Erythroblast (primary cell): Measurements from ENCODE around the gene ZNF814.
"Not testable (repeated sequence)": the region's sequence is repeated elsewhere in the genome, so short reads cannot be mapped to it uniquely, and the experiment has no call there.

Experiments
- DNase-seq, 2 experiments: peaks; one replicate each; lab custom pipeline; 2025; lab: John Stamatoyannopoulos, UW
- GATA1 ChIP-seq: IDR thresholded peaks from 2 replicates; pipeline ENCODE4 v1.6.1; 2011; ENCODE audit warnings: low read depth, mild to moderate bottlenecking, control low read depth, low read length, moderate library complexity
- POLR2A ChIP-seq: IDR thresholded peaks from 2 replicates; pipeline ENCODE4 v1.6.1; 2011; ENCODE audit warnings: mild to moderate bottlenecking, low read length

The ZNF814 gene

GRCh38 chr19:57815247-57816075, 73.4 kb downstream of the ZNF814 start:
- DNase-seq, result no peak
- TF ChIP-seq POLR2A (no peak), GATA1 (no peak)

DNA sequence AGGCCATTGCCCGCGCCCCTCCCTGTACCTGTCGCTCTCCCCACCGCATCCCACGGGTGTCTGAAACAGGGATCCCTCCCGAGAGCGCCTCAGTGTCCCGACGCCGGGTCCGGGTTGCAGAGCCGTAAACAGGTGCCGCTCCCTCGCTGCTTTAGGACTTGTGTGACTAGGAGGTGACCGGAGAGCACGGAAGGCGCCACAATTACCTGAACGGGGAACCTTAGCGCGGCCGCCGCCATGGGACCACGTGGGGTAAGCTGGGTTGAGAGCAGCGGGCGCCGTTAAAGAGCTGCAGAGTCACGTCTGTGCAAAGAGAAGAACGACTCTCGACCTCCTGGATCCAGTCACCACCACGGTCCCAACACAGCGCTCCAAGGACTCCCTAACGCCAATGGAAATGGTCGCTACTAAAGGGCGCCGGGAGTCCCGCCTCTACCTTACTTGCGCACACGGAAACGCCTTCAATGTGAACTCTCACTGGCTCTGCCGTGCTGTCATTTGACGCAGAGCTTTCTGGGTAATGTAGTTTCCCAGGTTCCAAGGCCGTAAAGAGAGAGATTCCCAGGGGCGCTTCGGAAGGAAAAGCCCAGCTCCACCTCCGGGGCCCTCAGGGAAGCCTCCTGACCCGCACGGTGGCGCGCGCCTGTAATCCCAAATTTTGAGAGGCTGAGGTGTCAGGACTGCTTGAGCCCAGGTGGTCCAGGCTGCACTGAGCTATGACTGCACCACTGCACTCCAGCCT, 74.2 kb downstream of the ZNF814 start, which contains the start of gene ZNF552:
Gene ZNF552, minus strand, starts transcription at position 409 of the 742 bp plus-strand sequence. Its CDS starts 170 bp downstream, at position 239.
- peak; percentile 91 to 92 for DNase-seq
- TF ChIP-seq GATA1 (no peak), POLR2A (peak; percentile 88)

DNA sequence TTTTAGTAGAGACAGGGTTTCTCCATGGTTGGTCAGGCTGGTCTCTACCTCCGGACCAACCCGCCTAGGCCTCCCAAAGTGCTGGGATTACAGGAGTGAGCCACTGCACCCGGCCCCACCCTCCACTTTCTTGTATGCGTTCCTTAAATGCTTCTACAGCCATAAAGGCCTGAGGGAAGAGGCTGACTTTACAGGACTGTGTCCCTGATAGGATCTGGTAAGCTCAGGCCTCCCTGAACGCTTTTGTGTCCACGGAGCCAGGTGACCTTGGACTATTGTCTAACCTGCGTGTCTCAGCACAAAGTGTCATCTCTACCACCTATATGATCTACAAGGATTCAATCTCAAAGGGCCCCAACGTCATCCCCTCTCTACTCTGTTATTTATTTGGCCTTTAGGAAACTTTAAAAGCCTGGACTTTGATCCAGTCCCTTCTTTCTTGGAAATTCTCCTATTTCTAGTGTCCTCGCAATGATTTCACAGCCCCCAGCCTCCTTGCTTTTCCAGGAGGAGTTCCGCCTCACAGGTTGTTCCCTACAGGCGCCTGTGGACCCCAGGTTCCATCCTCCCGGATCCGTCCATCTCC, 74.8 kb downstream of the ZNF814 start:
- TF ChIP-seq POLR2A (no peak), GATA1 (no peak)
- peak; percentile 17 to 23 for DNase-seq

DNA sequence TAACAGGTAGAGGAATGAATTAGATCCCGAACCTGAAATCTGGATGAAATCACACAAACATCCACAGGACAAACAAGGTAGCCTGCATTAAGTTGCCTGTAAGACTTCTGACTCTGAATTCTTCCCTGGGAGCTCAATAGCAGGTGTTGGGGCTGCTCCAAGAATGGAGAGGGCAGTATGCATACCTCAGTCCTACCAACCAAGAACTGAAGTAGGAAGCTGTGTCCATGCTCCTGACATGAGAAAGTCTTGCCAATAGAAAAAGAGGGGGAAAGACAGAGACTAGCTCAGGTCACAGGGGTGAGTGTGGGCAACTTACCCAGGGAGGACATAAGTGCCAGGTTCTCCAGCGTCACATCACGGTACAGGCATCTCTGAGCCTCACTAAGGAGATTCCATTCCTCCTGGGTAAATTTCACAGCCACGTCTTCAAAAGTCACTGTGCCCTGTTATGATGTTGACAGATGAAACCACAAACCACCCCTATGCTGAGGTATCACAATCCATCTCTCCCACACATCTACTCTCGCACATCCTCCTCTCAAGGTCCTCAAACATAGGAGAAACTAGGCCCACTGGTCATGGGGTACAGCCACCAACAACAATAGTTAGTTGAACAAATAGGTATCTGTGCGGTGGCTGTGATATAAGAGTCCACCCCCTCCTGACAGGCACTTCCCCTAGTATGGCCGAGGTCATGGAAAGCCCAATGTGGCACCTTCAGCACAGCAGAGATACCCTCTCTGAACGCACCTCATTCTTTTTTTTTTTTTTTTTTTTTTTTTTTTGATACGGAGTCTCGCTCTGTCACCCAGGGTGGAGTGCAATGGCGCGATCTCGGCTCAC, 75.6 kb downstream of the ZNF814 start:
- not testable (repeated sequence) for DNase-seq

GRCh38 chr19:57812226-57812625, 76.6 kb downstream of the ZNF814 start:
- no peak for DNase-seq
- TF ChIP-seq POLR2A (no peak), GATA1 (no peak)

GRCh38 chr19:57810410-57811295, 78.2 kb downstream of the ZNF814 start:
- not testable (repeated sequence) for DNase-seq

- TF ChIP-seq POLR2A, result no peak
- TF ChIP-seq GATA1, result no peak
- DNase-seq, result no peak
These were observed 81.3 kb downstream of the ZNF814 start for GRCh38 chr19:57807541-57807940.

DNA sequence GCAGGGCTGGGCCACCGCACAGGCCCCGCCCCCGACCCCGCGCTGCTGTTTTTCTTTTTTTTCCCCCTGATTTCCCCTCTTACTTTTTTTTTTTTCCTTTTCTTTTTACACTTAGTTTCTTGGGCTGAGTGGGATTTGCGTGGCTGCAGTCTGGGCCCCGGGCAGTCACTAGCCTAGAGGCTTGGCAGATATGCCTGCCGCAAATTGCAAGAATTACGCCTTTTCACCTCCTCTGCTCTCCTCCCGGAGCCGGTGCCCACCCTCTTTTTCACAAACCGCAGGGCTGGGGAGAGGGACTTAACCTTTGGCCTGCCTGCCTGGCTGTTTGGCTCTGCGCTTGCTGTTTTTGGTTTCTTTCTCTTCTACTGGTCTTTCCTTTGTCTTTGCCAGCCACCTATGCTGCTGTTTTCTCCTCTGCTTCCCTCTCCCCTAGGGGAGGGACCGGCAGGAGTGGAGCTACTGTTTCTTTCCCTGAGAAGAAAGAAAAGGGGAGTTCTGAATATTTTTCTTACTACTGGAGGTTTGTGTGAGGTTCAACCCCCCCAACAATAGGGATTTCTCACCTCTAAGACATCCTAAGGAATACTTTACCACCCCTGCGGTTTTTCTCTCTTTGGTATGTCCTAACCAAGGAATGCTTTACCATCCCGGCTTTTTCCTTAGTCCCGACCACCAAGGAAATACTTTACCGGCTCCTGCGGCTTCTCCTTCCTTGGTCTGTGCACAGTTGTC, 85.1 kb downstream of the ZNF814 start:
- no peak for TF ChIP-seq GATA1
- no peak for TF ChIP-seq POLR2A
- peak; percentile 64 to 66 for DNase-seq

- no peak for DNase-seq
These were observed 85.6 kb downstream of the ZNF814 start for GRCh38 chr19:57803265-57803593.

GRCh38 chr19:57802269-57802668, 86.6 kb downstream of the ZNF814 start:
- DNase-seq, result peak; percentile 15 to 36
- no peak for TF ChIP-seq GATA1
- TF ChIP-seq POLR2A, result no peak

More at GRCh38 chr19:57803265-57803593, 85.6 kb downstream of the ZNF814 start:
- TF ChIP-seq POLR2A, result no peak
- TF ChIP-seq GATA1, result no peak

DNA sequence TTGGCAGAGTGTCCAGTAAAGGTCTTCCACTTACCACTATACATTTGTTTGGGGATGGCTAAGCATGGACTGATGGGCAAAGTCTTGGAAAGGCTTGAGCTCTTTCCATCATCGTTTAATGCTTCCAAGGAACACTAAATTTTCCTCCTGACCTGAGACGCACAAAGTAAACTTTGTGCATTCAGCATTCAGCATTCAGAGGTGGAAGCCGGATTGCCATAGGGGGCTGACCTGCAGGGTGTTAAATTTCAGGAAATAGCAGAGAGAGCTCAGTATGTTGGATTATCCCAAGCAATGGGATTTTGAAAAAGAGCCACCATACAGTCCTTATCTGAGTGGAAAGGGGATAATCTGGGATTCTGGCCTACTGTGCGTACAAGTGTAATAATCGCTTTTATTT, 88.1 kb downstream of the ZNF814 start:
- DNase-seq, result no peak
- TF ChIP-seq GATA1 (no peak), POLR2A (no peak)
